Measurements from ENCODE around the gene RGMA.

DNA sequence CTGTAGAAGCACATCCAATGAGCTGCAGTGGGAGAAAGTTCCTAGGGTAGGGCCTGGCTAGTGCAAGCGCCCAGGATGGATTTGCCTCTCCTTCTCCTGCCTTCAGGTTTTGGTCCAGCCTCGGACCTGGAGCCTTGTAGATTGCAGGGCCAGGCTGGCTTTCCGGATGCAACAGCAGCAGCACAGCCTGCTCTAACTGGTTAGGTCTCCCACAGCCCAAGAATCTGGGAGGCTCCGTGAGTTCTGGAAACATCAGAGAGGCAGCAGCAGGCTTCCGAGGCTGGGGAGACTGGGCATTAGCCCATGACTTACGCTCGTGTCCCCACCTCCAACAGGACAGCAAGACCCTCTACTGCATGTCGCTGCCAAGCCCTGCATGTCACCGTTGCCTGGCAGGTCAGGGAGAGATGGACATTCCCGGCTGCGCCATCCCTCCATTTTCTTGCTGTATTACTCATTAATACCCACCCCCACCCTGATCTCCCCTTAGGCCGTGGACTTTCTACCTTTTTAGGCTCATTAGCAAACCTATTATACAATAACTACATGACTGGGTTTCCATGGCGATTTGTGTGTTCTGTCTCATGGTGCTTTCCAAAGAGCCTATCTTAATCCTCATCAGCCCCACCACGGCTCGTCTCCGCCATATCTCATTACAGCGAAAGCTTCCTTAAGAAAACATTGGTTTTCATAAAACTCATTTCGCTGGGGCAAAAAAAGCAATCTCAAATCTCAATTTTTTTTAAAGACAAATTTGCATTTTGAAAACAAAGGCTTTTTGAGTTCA, 40.9 kb upstream of the RGMA start:
- TF ChIP-seq, protein P1, sequence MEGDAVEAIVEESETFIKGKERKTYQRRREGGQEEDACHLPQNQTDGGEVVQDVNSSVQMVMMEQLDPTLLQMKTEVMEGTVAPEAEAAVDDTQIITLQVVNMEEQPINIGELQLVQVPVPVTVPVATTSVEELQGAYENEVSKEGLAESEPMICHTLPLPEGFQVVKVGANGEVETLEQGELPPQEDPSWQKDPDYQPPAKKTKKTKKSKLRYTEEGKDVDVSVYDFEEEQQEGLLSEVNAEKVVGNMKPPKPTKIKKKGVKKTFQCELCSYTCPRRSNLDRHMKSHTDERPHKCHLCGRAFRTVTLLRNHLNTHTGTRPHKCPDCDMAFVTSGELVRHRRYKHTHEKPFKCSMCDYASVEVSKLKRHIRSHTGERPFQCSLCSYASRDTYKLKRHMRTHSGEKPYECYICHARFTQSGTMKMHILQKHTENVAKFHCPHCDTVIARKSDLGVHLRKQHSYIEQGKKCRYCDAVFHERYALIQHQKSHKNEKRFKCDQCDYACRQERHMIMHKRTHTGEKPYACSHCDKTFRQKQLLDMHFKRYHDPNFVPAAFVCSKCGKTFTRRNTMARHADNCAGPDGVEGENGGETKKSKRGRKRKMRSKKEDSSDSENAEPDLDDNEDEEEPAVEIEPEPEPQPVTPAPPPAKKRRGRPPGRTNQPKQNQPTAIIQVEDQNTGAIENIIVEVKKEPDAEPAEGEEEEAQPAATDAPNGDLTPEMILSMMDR (IDR thresholded peaks at IDR 0.05) = no peak
- TF ChIP-seq POLR2A (IDR thresholded peaks at IDR 0.05) = no peak

Data from right lobe of liver (tissue), 4 donors.